Vagina (tissue), 2 donors: Measurements from ENCODE around the gene PHF20. TPM values are rescaled to one million over a fixed set of nuclear protein-coding genes. Genes with fewer than 3 reads are reported as not detected.
"Not testable (repeated sequence)": the region's sequence is repeated elsewhere in the genome, so short reads cannot be mapped to it uniquely, and the experiment has no call there.

Experiments
- DNase-seq, 2 donors: peaks; one replicate each; pipeline ENCODE4 v3.0.0-alpha.2; 2017; ENCODE audit errors: extremely low spot score in 2 of 2
- H3K27ac ChIP-seq: fragments of 200-600 bp; sonication (generic); one replicate; pipeline ENCODE4 v1.5.1; 2019
- H3K27me3 ChIP-seq: fragments of 200-600 bp; sonication (generic); one replicate; pipeline ENCODE4 v1.5.1; 2019
- H3K36me3 ChIP-seq, 2 donors: fragments of 200-600 bp; sonication (generic); one replicate each; pipeline ENCODE4 v1.5.1; 2017 to 2019
- H3K4me1 ChIP-seq: fragments of 200-600 bp; sonication (generic); one replicate; pipeline ENCODE4 v1.5.1; 2019
- H3K4me3 ChIP-seq, 2 donors: fragments of 200-600 bp; sonication (generic); 1 replicate in 1 of 2; 2 replicates in 1 of 2; pipeline ENCODE4 v1.5.1; 2016 to 2019
- H3K9me3 ChIP-seq: fragments of 200-600 bp; sonication (generic); one replicate; pipeline ENCODE4 v1.5.1; 2019
- CTCF ChIP-seq, 3 experiments: fragments of 450-650 bp in 2 of 3; fragments of 200-600 bp in 1 of 3; sonication (generic) in 1 of 3; IDR thresholded peaks; one replicate each; pipeline ENCODE4 v1.5.1; 2017 to 2019; ENCODE audit warnings: antibody characterized with exemption in 3 of 3, mild to moderate bottlenecking in 2 of 3, moderate library complexity in 2 of 3
- POLR2A ChIP-seq, 2 donors: fragments of 450-650 bp; IDR thresholded peaks; one replicate each; pipeline ENCODE4 v1.6.1; 2017; ENCODE audit warnings: antibody characterized with exemption in 2 of 2, mild to moderate bottlenecking in 2 of 2, moderate library complexity in 2 of 2
- POLR2AphosphoS5 ChIP-seq, 2 donors: sonication (generic); formaldehyde crosslinking; IDR thresholded peaks; one replicate each; pipeline ENCODE4 v1.9.0; 2017; ENCODE audit warnings: antibody characterized with exemption in 2 of 2, mild to moderate bottlenecking in 2 of 2, low read depth in 1 of 2; ENCODE audit not compliant: insufficient read depth in 1 of 2
- intact Hi-C: fragments of 100-400 bp; cut with DNase I; formaldehyde crosslinking; loops from one replicate; pipeline ENCODE4 v1.15.1; 2023
- total RNA-seq: library from RNA; depleted of rRNA; stranded (reverse); fragments of >200 nt; gene quantifications from one replicate; pipeline ENCODE4 v1.2.3, GENCODE V29; 2016

The PHF20 gene
- 37.3 TPM for total RNA-seq

DNA sequence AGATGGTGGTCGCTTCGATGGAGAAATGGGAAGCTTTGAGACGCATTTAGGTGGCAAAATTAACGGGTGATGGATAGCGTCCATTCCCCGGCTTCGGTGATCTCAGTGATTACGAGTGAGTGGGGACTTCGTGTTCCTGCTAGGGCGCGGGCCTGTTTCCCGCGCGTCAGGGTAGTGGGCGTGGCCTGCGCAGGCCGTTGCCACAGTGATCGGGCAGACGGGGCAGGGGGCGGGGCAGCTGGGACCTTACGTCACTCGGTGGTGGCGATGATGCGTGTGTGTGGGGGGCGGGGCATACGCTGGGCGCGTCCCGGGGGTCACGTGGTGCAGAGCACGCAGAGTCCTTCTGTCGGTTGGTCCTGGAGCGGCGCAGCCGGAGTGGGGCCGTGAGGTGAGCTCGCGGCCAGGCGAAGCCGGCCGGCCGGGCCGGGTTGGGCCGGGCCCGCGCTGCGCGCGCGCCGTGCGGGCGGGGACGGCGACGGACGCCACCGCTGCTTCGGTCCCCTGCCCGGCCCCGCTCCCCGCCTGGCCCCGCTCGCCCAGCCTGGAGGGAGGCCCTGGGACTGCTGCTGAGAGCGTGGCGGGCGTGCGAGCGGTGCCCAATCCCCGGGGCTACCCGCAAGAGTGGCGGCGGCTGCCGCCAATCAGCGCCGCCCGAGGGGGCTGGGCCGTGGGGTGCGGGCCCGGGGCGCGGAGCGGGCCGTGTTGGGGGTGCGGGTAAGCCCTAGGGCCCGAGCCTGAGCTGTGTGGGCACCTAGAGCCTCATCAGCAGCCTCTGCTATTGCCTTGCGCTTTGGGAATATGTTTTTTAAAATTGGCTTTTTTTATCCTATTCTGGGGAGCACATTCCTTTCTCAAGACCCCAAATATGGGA lies at the start of gene PHF20:
Gene PHF20 (plus strand): TSS at position 327 of the 874 bp plus-strand sequence. CDS start 29,508 bp downstream, outside the sequence.
- peaks cover 0 to 13% of the 10 kb centered on the region in 2 donors for H3K36me3 ChIP-seq
- peak within 1 kb of the TSS; percentile 97 for H3K27ac ChIP-seq
- H3K4me3 ChIP-seq, result peak within 1 kb of the TSS; percentile 73 to 79
- peak; percentile 86 to 89 for TF ChIP-seq POLR2AphosphoS5 (IDR thresholded peaks at IDR 0.05; ENCODE audit: insufficient read depth in 1 of 2, low read depth in 1 of 2)
- TF ChIP-seq CTCF (IDR thresholded peaks at IDR 0.05), result no peak
- TF ChIP-seq POLR2A (IDR thresholded peaks at IDR 0.05), result peak; percentile 8 to 82
- intact Hi-C loops, result loop anchor here (2.0 kb wide), 1 partner anchor 29 kb away; the partner anchor contains the start of gene RBM39
- DNase-seq, result peak; percentile 98 to 99
- H3K4me1 ChIP-seq, result peaks cover 86% of the 10 kb centered on the region
- no peaks in the 10 kb centered on the region for H3K9me3 ChIP-seq
- no peaks in the 10 kb centered on the region for H3K27me3 ChIP-seq

GRCh38 chr20:35723275-35723639 lies 48.6 kb upstream of the PHF20 start:
- H3K27ac ChIP-seq, H3K4me3 ChIP-seq: not testable (repeated sequence)
- peaks cover 35% of the 10 kb centered on the region for H3K4me1 ChIP-seq

DNA sequence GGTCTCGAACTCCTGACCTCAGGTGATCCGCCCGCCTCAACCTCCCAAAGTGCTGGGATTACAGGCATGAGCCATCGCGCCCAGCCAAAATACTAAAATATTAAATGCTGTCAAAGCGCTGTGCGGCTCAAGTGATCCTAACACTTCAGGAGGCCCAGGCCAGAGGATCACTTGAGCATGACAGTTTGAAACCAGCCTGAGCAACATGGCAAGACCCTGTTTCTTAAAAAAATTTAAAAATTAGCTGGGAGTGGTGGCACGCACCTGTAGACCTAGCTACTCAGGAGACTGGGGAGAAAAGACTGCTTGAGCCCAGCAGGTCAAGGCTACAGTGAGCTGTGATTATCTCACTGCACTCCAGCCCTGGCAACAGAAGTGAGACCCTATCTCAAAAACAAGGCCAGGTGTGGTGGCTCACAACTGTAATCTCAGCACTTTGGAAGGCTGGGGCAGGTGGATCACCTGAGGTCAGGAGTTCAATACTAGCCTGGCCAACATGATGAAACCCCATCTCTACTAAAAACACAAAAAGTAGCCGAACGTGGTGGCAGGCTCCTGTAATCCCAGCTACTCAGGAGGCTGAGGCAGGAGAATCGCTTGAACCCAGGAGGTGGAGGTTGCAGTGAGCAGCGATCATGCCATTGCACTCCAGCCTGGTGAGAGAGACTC lies 48.0 kb upstream of the PHF20 start:
- H3K4me3 ChIP-seq, DNase-seq, H3K27me3 ChIP-seq, H3K9me3 ChIP-seq, intact Hi-C loops, H3K27ac ChIP-seq: not testable (repeated sequence)
- Histone ChIP-seq H3K4me1 (peaks cover 30% of the 10 kb centered on the region), H3K36me3 (peaks cover 4 to 98% of the 10 kb centered on the region in 2 donors)

More at GRCh38 chr20:35723275-35723639, 48.6 kb upstream of the PHF20 start:
- H3K9me3 ChIP-seq, intact Hi-C loops, DNase-seq, H3K27me3 ChIP-seq: not testable (repeated sequence)
- peaks cover 4 to 96% of the 10 kb centered on the region in 2 donors for H3K36me3 ChIP-seq

- Histone ChIP-seq H3K27ac (no peak overlapping the region), H3K27me3 (no peaks in the 10 kb centered on the region), H3K4me1 (peaks cover 24% of the 10 kb centered on the region), H3K9me3 (no peaks in the 10 kb centered on the region), H3K4me3 (no peak overlapping the region), H3K36me3 (peaks cover 4 to 98% of the 10 kb centered on the region in 2 donors)
- DNase-seq, result no peak
- intact Hi-C loops, result no loop called here
- TF ChIP-seq POLR2A (IDR thresholded peaks at IDR 0.05) (no peak), POLR2AphosphoS5 (IDR thresholded peaks at IDR 0.05; ENCODE audit: insufficient read depth in 1 of 2, low read depth in 1 of 2) (no peak), CTCF (IDR thresholded peaks at IDR 0.05) (no peak)
Observed at GRCh38 chr20:35724321-35725230, 47.2 kb upstream of the PHF20 start.

GRCh38 chr20:35726842-35727711 lies 44.7 kb upstream of the PHF20 start:
- no peaks in the 10 kb centered on the region for H3K9me3 ChIP-seq
- H3K4me3 ChIP-seq, result no peak overlapping the region
- H3K36me3 ChIP-seq, result peaks cover 4 to 98% of the 10 kb centered on the region in 2 donors
- no peak overlapping the region for H3K27ac ChIP-seq
- intact Hi-C loops, result no loop called here
- TF ChIP-seq CTCF (IDR thresholded peaks at IDR 0.05), result no peak
- H3K27me3 ChIP-seq, result no peaks in the 10 kb centered on the region
- no peak for DNase-seq
- H3K4me1 ChIP-seq, result peaks cover 40% of the 10 kb centered on the region
